Measurements from ENCODE around the gene CADPS2. TPM values are rescaled to one million over a fixed set of nuclear protein-coding genes. Genes with fewer than 3 reads are reported as not detected.

CADPS2 gene
- total and polyA plus RNA-seq, 2 of the 4 experiments (the other 2 are of a cell fraction) = 0.10 to 0.54 TPM

GRCh38 chr7:122694697-122695096 lies 191.6 kb downstream of the CADPS2 start:
- no peak overlapping the region for H2BK120ac ChIP-seq (ENCODE audit: low read depth, low read length)
- no peak overlapping the region for H2AK5ac ChIP-seq (ENCODE audit: low read depth, low read length)
- no peak overlapping the region for H3K4ac ChIP-seq (ENCODE audit: low read depth, low read length)
- intact Hi-C loops (cut with micrococcal nuclease) = no loop called here
- no peaks in the 10 kb centered on the region for H3K27me3 ChIP-seq (ENCODE audit: control insufficient read depth, insufficient read depth, low read length)
- H3K9ac ChIP-seq (ENCODE audit: low read depth, low read length) = no peak overlapping the region
- H3K4me1 ChIP-seq (ENCODE audit: control insufficient read depth, insufficient read depth, low read length) = no peaks in the 10 kb centered on the region
- no peaks in the 10 kb centered on the region for H3K36me3 ChIP-seq (ENCODE audit: control insufficient read depth, insufficient read depth, low read length)
- H2BK5ac ChIP-seq (ENCODE audit: low read depth, low read length, poor library complexity, severe bottlenecking) = no peak overlapping the region
- H3K18ac ChIP-seq (ENCODE audit: low read depth, low read length) = no peak overlapping the region
- H2BK20ac ChIP-seq (ENCODE audit: low read depth, low read length) = no peak overlapping the region
- in situ Hi-C loops (cut with MboI; ENCODE audit: low sequenced_read_pairs) = no loop called here
- H3K14ac ChIP-seq (replicated peaks; ENCODE audit: low read depth, low read length) = no peak overlapping the region
- no CpG with 5 or more reads among the region's 2 CpGs for WGBS, 2 experiments (ENCODE audit: extremely low coverage in 2 of 2, insufficient read length in 1 of 2)
- ATAC-seq (ENCODE audit: low read depth) = no peak
- H2BK15ac ChIP-seq (ENCODE audit: low read depth, low read length) = no peak overlapping the region
- H3K9me1 ChIP-seq (ENCODE audit: insufficient read depth, low read length) = no peaks in the 10 kb centered on the region
- H4K20me1 ChIP-seq (ENCODE audit: insufficient read depth, low read length) = no peaks in the 10 kb centered on the region
- ChIA-PET POLR2A (ENCODE audit: unreplicated experiment) (no interaction called here), CTCF (no interaction called here)
- peaks cover 15% of the 10 kb centered on the region for H3K9me3 ChIP-seq (ENCODE audit: control insufficient read depth, insufficient read depth, low read length)
- no peak overlapping the region for H3K56ac ChIP-seq (ENCODE audit: extremely low read depth, insufficient read depth, low read length)
- no peak overlapping the region for H4K91ac ChIP-seq (ENCODE audit: insufficient read depth, low read depth, low read length)
- no peaks in the 10 kb centered on the region for H3K79me1 ChIP-seq (ENCODE audit: low read depth in 1 of 2, low read length in 2 of 2)
- H3K4me3 ChIP-seq (ENCODE audit: insufficient read depth, low read depth, low read length) = no peak overlapping the region
- H3K4me2 ChIP-seq (ENCODE audit: low read depth, low read length) = no peak overlapping the region
- H4K5ac ChIP-seq (ENCODE audit: low read depth, low read length) = no peak overlapping the region
- H3K27ac ChIP-seq (ENCODE audit: insufficient read depth, low read length) = no peak overlapping the region
- H3K23ac ChIP-seq (ENCODE audit: low read depth, low read length) = no peak overlapping the region
- no peak for TF ChIP-seq CTCF (conservative IDR thresholded peaks at IDR 0.05; ENCODE audit: low read depth, low read length)
- no peak for DNase-seq
- dilution Hi-C loops (cut with HindIII; ENCODE audit: low sequenced_read_pairs, unreplicated experiment) = no loop called here
- no peak overlapping the region for H2AK9ac ChIP-seq (replicated peaks; ENCODE audit: low read depth, low read length, poor library complexity)
- BruUV-seq (replicated peaks) = no TSS peak
- H2AFZ ChIP-seq (replicated peaks; ENCODE audit: low read length, poor library complexity) = no peak overlapping the region
- no peak overlapping the region for H4K8ac ChIP-seq (ENCODE audit: low read depth in 2 of 2, low read length in 2 of 2)
